ENCODE results near the gene MEIKIN. TPM values are rescaled to one million over a fixed set of nuclear protein-coding genes. Genes with fewer than 3 reads are reported as not detected.

MEIKIN gene
- total RNA-seq, 1 experiment from 2014 or later = not detected

- H3K4me3 ChIP-seq (ENCODE audit: low read depth in 2 of 2, low read length in 2 of 2) = no peak overlapping the region
- DNase-seq (ENCODE audit: low read depth, low spot score) (no peak), ATAC-seq (no peak)
- H3K4me1 ChIP-seq (ENCODE audit: control insufficient read depth, insufficient read depth, low read length) = no peaks in the 10 kb centered on the region
- ChIA-PET CTCF (no interaction called here), POLR2A (no interaction called here)
- no peak for TF ChIP-seq SIN3A (IDR thresholded peaks at IDR 0.05; ENCODE audit: borderline replicate concordance, insufficient read depth, low read depth, low read length)
- TF ChIP-seq REST (IDR thresholded peaks at IDR 0.05; ENCODE audit: insufficient read depth in 1 of 2, low read depth in 2 of 2, low read length in 1 of 2) = no peak
- TF ChIP-seq CTCF (IDR thresholded peaks at IDR 0.05) = no peak
- no peak for TF ChIP-seq POLR2AphosphoS5 (IDR thresholded peaks at IDR 0.05; ENCODE audit: low read depth, low read length)
- intact Hi-C loops (cut with micrococcal nuclease; ENCODE audit: unreplicated experiment) = no loop called here
- H3K36me3 ChIP-seq (ENCODE audit: control insufficient read depth, insufficient read depth, low read length) = no peaks in the 10 kb centered on the region
- H3K27me3 ChIP-seq (ENCODE audit: control insufficient read depth, insufficient read depth, low read length) = 0 out of 2 replicates have a peak, but pooled peaks cover 2% of the 10 kb centered on the region
- no TSS peak for BruUV-seq (replicated peaks)
- H3K27ac ChIP-seq (ENCODE audit: low read length) = no peak overlapping the region
- in situ Hi-C loops (cut with HindIII; ENCODE audit: low pct_unique_long_range_greater_than_20kb, low sequenced_read_pairs) = no loop called here
- no peaks in the 10 kb centered on the region for H3K9me3 ChIP-seq (ENCODE audit: control insufficient read depth, insufficient read depth, low read depth, low read length)
Measured at GRCh38 chr5:131932235-131932634, 13.2 kb downstream of the MEIKIN start.

- ChIA-PET POLR2A (no interaction called here), CTCF (no interaction called here)
- no peak for ATAC-seq
- Histone ChIP-seq H3K36me3 (ENCODE audit: control insufficient read depth, insufficient read depth, low read length) (no peaks in the 10 kb centered on the region), H3K4me3 (ENCODE audit: low read depth in 2 of 2, low read length in 2 of 2) (no peak overlapping the region), H3K27ac (ENCODE audit: low read length) (no peak overlapping the region), H3K27me3 (ENCODE audit: control insufficient read depth, insufficient read depth, low read length) (0 out of 2 replicates have a peak, but pooled peaks cover 2% of the 10 kb centered on the region), H3K9me3 (ENCODE audit: control insufficient read depth, insufficient read depth, low read depth, low read length) (no peaks in the 10 kb centered on the region; the same call in 1 of the 2 replicates), H3K4me1 (ENCODE audit: control insufficient read depth, insufficient read depth, low read length) (no peaks in the 10 kb centered on the region)
- intact Hi-C loops (cut with micrococcal nuclease; ENCODE audit: unreplicated experiment) = no loop called here
- in situ Hi-C loops (cut with HindIII; ENCODE audit: low pct_unique_long_range_greater_than_20kb, low sequenced_read_pairs) = no loop called here
- TF ChIP-seq REST (IDR thresholded peaks at IDR 0.05; ENCODE audit: insufficient read depth in 1 of 2, low read depth in 2 of 2, low read length in 1 of 2) (no peak), CTCF (IDR thresholded peaks at IDR 0.05) (no peak), TCF7L2 (IDR thresholded peaks at IDR 0.05; ENCODE audit: low read depth, low read length) (no peak), SIN3A (IDR thresholded peaks at IDR 0.05; ENCODE audit: borderline replicate concordance, insufficient read depth, low read depth, low read length) (no peak), POLR2AphosphoS5 (IDR thresholded peaks at IDR 0.05; ENCODE audit: low read depth, low read length) (no peak)
- BruUV-seq (replicated peaks) = no TSS peak
- DNase-seq (ENCODE audit: low read depth, low spot score) = no peak
Measured at GRCh38 chr5:131928957-131929356, 16.5 kb downstream of the MEIKIN start.

All from Panc1 (cell line).